D721Med (cell line): ENCODE results near the gene TNRC6A.

ENCODE experiments used
- DNase-seq: peaks from one replicate; pipeline ENCODE4 v3.0.0; 2011; ENCODE audit warnings: low spot score; ENCODE audit not compliant: insufficient read length
- FAIRE-seq: peaks from 2 replicates; lab custom pipeline; 2011; peaks lifted over from hg19 to GRCh38; lab: Jason Lieb, UNC
- TF ChIP-seq, protein P1 (sequence below): IDR thresholded peaks from 2 replicates; pipeline ENCODE4 v1.5.1; 2012; ENCODE audit warnings: mild to moderate bottlenecking, control low read depth; ENCODE audit not compliant: insufficient read depth; ENCODE audit errors: missing control alignments

The TNRC6A gene

GRCh38 chr16:24754543-24754942 lies 25.1 kb downstream of the TNRC6A start:
- DNase-seq = no peak
- no peak for FAIRE-seq
- TF ChIP-seq, protein P1, sequence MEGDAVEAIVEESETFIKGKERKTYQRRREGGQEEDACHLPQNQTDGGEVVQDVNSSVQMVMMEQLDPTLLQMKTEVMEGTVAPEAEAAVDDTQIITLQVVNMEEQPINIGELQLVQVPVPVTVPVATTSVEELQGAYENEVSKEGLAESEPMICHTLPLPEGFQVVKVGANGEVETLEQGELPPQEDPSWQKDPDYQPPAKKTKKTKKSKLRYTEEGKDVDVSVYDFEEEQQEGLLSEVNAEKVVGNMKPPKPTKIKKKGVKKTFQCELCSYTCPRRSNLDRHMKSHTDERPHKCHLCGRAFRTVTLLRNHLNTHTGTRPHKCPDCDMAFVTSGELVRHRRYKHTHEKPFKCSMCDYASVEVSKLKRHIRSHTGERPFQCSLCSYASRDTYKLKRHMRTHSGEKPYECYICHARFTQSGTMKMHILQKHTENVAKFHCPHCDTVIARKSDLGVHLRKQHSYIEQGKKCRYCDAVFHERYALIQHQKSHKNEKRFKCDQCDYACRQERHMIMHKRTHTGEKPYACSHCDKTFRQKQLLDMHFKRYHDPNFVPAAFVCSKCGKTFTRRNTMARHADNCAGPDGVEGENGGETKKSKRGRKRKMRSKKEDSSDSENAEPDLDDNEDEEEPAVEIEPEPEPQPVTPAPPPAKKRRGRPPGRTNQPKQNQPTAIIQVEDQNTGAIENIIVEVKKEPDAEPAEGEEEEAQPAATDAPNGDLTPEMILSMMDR = no peak

DNA sequence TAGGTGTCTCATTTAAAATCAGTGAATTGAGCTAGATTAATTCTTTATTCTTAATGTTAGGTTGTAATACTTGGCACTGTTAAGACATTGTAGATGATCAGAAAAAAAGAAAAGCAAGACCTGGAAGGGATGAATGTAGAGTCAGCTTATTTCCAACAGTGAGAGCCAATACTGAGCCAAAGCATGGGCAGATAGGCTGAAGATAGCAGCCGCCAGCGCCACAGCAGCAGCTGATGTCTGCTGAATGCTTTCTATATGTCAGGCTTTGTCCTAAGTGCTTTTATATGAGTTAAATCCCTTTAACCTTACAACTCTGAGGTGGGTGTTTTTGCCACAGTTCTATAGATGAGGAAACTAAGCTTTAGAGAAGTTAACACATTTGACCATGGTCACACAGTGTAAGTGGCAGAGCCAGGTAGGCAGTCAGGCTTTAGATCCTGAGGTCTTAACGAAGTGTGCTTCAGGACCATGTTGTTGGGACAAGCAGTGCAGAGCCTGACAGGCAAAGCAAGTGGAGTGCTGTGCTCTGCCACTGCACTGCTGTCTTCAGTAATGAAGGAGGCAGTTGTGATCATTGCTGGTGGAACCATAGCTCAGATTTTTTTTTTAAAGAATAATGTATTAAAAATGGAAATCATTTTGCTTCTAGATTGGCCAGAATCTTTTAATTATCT lies 25.9 kb downstream of the TNRC6A start:
- TF ChIP-seq, protein P1 = no peak
- FAIRE-seq = no peak
- DNase-seq = no peak

GRCh38 chr16:24758373-24758772 lies 28.9 kb downstream of the TNRC6A start:
- FAIRE-seq = no peak

DNA sequence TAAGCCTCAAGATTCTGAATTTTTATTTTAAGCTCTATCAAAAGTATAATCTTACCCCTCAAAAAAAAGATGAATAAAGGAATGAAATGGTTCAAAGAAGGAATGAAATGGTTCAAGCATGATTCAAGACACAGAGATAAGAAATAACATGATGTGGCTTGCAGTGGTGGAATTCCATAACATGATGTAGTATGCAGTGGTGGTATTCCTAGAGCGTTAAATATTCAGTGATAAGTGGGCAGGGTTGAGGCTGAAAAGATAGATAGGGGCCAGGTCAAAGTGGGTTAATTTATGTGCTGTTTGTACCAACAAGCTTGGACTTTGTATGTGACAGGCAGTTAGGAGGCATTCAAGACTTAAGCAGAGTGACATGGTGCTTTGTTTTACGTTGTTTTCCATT lies 29.6 kb downstream of the TNRC6A start:
- TF ChIP-seq, protein P1 = no peak
- DNase-seq (no peak), FAIRE-seq (no peak)

More at GRCh38 chr16:24758373-24758772, 28.9 kb downstream of the TNRC6A start:
- TF ChIP-seq, protein P1 = no peak
- no peak for DNase-seq

- DNase-seq (no peak), FAIRE-seq (no peak)
- TF ChIP-seq, protein P1 = no peak
Measured at GRCh38 chr16:24761526-24761925, 32.1 kb downstream of the TNRC6A start.

- TF ChIP-seq, protein P1 = no peak
- no peak for DNase-seq
- no peak for FAIRE-seq
Measured at GRCh38 chr16:24764916-24765315, 35.5 kb downstream of the TNRC6A start.

DNA sequence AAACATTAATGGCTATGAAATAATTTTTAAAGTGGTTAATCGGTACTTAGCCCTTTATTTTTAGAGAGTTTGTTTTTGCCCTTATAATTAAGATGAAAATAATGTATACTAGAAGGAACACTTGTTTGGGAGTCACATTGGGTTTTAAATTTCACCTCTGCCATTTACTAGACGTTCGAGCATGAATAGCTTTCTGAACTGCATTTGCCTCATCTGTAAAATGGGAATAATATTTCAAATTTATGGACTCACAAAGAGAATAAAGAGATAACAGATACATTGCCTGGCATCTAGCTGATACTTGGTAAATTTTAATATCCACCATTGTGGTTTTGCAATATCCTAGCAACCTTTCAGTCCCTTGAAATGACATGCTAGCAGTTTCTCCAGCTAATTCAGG lies 36.6 kb downstream of the TNRC6A start:
- TF ChIP-seq, protein P1 = no peak
- FAIRE-seq = no peak
- no peak for DNase-seq
